ENCODE measurements around the gene CLSTN1.

The CLSTN1 gene

GRCh38 chr1:9852004-9852403 is 28.2 kb upstream of the CLSTN1 start:
- Histone ChIP-seq H3K4me1 (ENCODE audit: control insufficient read depth, insufficient read depth, low read length) (peaks cover 14% of the 10 kb centered on the region), H3K4me3 (ENCODE audit: insufficient read depth, low read depth, low read length) (no peak overlapping the region), H3K36me3 (ENCODE audit: control insufficient read depth, insufficient read depth, low read length) (no peaks in the 10 kb centered on the region), H3K9me3 (ENCODE audit: control insufficient read depth, low read length) (no peaks in the 10 kb centered on the region), H3K27ac (ENCODE audit: insufficient read depth, low read depth, low read length, poor library complexity, severe bottlenecking) (no peak overlapping the region), H3K27me3 (ENCODE audit: control insufficient read depth, insufficient read depth, low read length, poor library complexity, severe bottlenecking) (no peaks in the 10 kb centered on the region)
- WGBS, 2 experiments, result 95 to 96% methylated on average over 8 of the region's 8 CpGs

GRCh38 chr1:9850442-9851162 is 26.8 kb upstream of the CLSTN1 start:
- H3K4me3 ChIP-seq (ENCODE audit: insufficient read depth, low read depth, low read length), result no peak overlapping the region
- H3K4me1 ChIP-seq (ENCODE audit: control insufficient read depth, insufficient read depth, low read length), result peaks cover 22% of the 10 kb centered on the region
- H3K27me3 ChIP-seq (ENCODE audit: control insufficient read depth, insufficient read depth, low read length, poor library complexity, severe bottlenecking), result no peaks in the 10 kb centered on the region
- WGBS, 2 experiments, result 83 to 84% methylated on average over 18 of the region's 18 CpGs
- no peaks in the 10 kb centered on the region for H3K36me3 ChIP-seq (ENCODE audit: control insufficient read depth, insufficient read depth, low read length)
- no peak overlapping the region for H3K27ac ChIP-seq (ENCODE audit: insufficient read depth, low read depth, low read length, poor library complexity, severe bottlenecking)
- no peaks in the 10 kb centered on the region for H3K9me3 ChIP-seq (ENCODE audit: control insufficient read depth, low read length)

- Histone ChIP-seq H3K4me1 (ENCODE audit: control insufficient read depth, insufficient read depth, low read length) (peaks cover 22% of the 10 kb centered on the region), H3K4me3 (ENCODE audit: insufficient read depth, low read depth, low read length) (no peak overlapping the region), H3K9me3 (ENCODE audit: control insufficient read depth, low read length) (no peaks in the 10 kb centered on the region), H3K36me3 (ENCODE audit: control insufficient read depth, insufficient read depth, low read length) (no peaks in the 10 kb centered on the region), H3K27ac (ENCODE audit: insufficient read depth, low read depth, low read length, poor library complexity, severe bottlenecking) (no peak overlapping the region), H3K27me3 (ENCODE audit: control insufficient read depth, insufficient read depth, low read length, poor library complexity, severe bottlenecking) (no peaks in the 10 kb centered on the region)
- 89 to 92% methylated on average over 18 to 19 of the region's 20 CpGs for WGBS, 2 experiments
These were observed 26.1 kb upstream of the CLSTN1 start for GRCh38 chr1:9849691-9850441.

GRCh38 chr1:9848022-9848421 is 24.3 kb upstream of the CLSTN1 start:
- no peak overlapping the region for H3K4me3 ChIP-seq (ENCODE audit: insufficient read depth, low read depth, low read length)
- H3K27ac ChIP-seq (ENCODE audit: insufficient read depth, low read depth, low read length, poor library complexity, severe bottlenecking), result no peak overlapping the region
- WGBS, 2 experiments, result 80% methylated on average over 5 to 8 of the region's 8 CpGs
- peaks cover 22% of the 10 kb centered on the region for H3K4me1 ChIP-seq (ENCODE audit: control insufficient read depth, insufficient read depth, low read length)
- H3K9me3 ChIP-seq (ENCODE audit: control insufficient read depth, low read length), result no peaks in the 10 kb centered on the region
- H3K36me3 ChIP-seq (ENCODE audit: control insufficient read depth, insufficient read depth, low read length), result no peaks in the 10 kb centered on the region
- no peaks in the 10 kb centered on the region for H3K27me3 ChIP-seq (ENCODE audit: control insufficient read depth, insufficient read depth, low read length, poor library complexity, severe bottlenecking)

- Histone ChIP-seq H3K4me1 (ENCODE audit: control insufficient read depth, insufficient read depth, low read length) (peaks cover 16% of the 10 kb centered on the region), H3K9me3 (ENCODE audit: control insufficient read depth, low read length) (no peaks in the 10 kb centered on the region), H3K36me3 (ENCODE audit: control insufficient read depth, insufficient read depth, low read length) (no peaks in the 10 kb centered on the region), H3K27me3 (ENCODE audit: control insufficient read depth, insufficient read depth, low read length, poor library complexity, severe bottlenecking) (no peaks in the 10 kb centered on the region), H3K27ac (ENCODE audit: insufficient read depth, low read depth, low read length, poor library complexity, severe bottlenecking) (no peak overlapping the region), H3K4me3 (ENCODE audit: insufficient read depth, low read depth, low read length) (no peak overlapping the region)
- 83 to 91% methylated on average over 1 to 2 of the region's 2 CpGs for WGBS, 2 experiments
These were observed 23.5 kb upstream of the CLSTN1 start for GRCh38 chr1:9847269-9847668.

GRCh38 chr1:9846611-9847171 is 22.9 kb upstream of the CLSTN1 start:
- 41 to 43% methylated on average over 17 of the region's 17 CpGs for WGBS, 2 experiments
- H3K4me3 ChIP-seq (ENCODE audit: insufficient read depth, low read depth, low read length), result no peak overlapping the region
- no peaks in the 10 kb centered on the region for H3K27me3 ChIP-seq (ENCODE audit: control insufficient read depth, insufficient read depth, low read length, poor library complexity, severe bottlenecking)
- no peak overlapping the region for H3K27ac ChIP-seq (ENCODE audit: insufficient read depth, low read depth, low read length, poor library complexity, severe bottlenecking)
- H3K4me1 ChIP-seq (ENCODE audit: control insufficient read depth, insufficient read depth, low read length), result peaks cover 20% of the 10 kb centered on the region
- no peaks in the 10 kb centered on the region for H3K9me3 ChIP-seq (ENCODE audit: control insufficient read depth, low read length)
- no peaks in the 10 kb centered on the region for H3K36me3 ChIP-seq (ENCODE audit: control insufficient read depth, insufficient read depth, low read length)

- H3K36me3 ChIP-seq (ENCODE audit: control insufficient read depth, insufficient read depth, low read length), result no peaks in the 10 kb centered on the region
- H3K27ac ChIP-seq (ENCODE audit: insufficient read depth, low read depth, low read length, poor library complexity, severe bottlenecking), result no peak overlapping the region
- H3K9me3 ChIP-seq (ENCODE audit: control insufficient read depth, low read length), result no peaks in the 10 kb centered on the region
- H3K4me1 ChIP-seq (ENCODE audit: control insufficient read depth, insufficient read depth, low read length), result peaks cover 18% of the 10 kb centered on the region
- no peaks in the 10 kb centered on the region for H3K27me3 ChIP-seq (ENCODE audit: control insufficient read depth, insufficient read depth, low read length, poor library complexity, severe bottlenecking)
- no peak overlapping the region for H3K4me3 ChIP-seq (ENCODE audit: insufficient read depth, low read depth, low read length)
- WGBS, 2 experiments, result 87 to 92% methylated on average over 9 of the region's 9 CpGs
These were observed 22.1 kb upstream of the CLSTN1 start for GRCh38 chr1:9845914-9846313.

- Histone ChIP-seq H3K4me1 (ENCODE audit: control insufficient read depth, insufficient read depth, low read length) (peaks cover 14% of the 10 kb centered on the region), H3K27ac (ENCODE audit: insufficient read depth, low read depth, low read length, poor library complexity, severe bottlenecking) (no peak overlapping the region), H3K4me3 (ENCODE audit: insufficient read depth, low read depth, low read length) (no peak overlapping the region), H3K9me3 (ENCODE audit: control insufficient read depth, low read length) (no peaks in the 10 kb centered on the region), H3K27me3 (ENCODE audit: control insufficient read depth, insufficient read depth, low read length, poor library complexity, severe bottlenecking) (no peaks in the 10 kb centered on the region), H3K36me3 (ENCODE audit: control insufficient read depth, insufficient read depth, low read length) (no peaks in the 10 kb centered on the region)
- 89 to 91% methylated on average over 5 to 7 of the region's 7 CpGs for WGBS, 2 experiments
These were observed 21.0 kb upstream of the CLSTN1 start for GRCh38 chr1:9844756-9845155.

- H3K4me1 ChIP-seq (ENCODE audit: control insufficient read depth, insufficient read depth, low read length), result peaks cover 14% of the 10 kb centered on the region
- H3K36me3 ChIP-seq (ENCODE audit: control insufficient read depth, insufficient read depth, low read length), result no peaks in the 10 kb centered on the region
- H3K9me3 ChIP-seq (ENCODE audit: control insufficient read depth, low read length), result no peaks in the 10 kb centered on the region
- no peak overlapping the region for H3K27ac ChIP-seq (ENCODE audit: insufficient read depth, low read depth, low read length, poor library complexity, severe bottlenecking)
- H3K4me3 ChIP-seq (ENCODE audit: insufficient read depth, low read depth, low read length), result no peak overlapping the region
- WGBS, 2 experiments, result 90 to 92% methylated on average over 10 to 12 of the region's 12 CpGs
- H3K27me3 ChIP-seq (ENCODE audit: control insufficient read depth, insufficient read depth, low read length, poor library complexity, severe bottlenecking), result no peaks in the 10 kb centered on the region
These were observed 20.3 kb upstream of the CLSTN1 start for GRCh38 chr1:9844106-9844505.

- WGBS, 2 experiments, result 89 to 91% methylated on average over 7 of the region's 7 CpGs
- no peak overlapping the region for H3K4me3 ChIP-seq (ENCODE audit: insufficient read depth, low read depth, low read length)
- no peaks in the 10 kb centered on the region for H3K27me3 ChIP-seq (ENCODE audit: control insufficient read depth, insufficient read depth, low read length, poor library complexity, severe bottlenecking)
- H3K36me3 ChIP-seq (ENCODE audit: control insufficient read depth, insufficient read depth, low read length), result no peaks in the 10 kb centered on the region
- no peaks in the 10 kb centered on the region for H3K9me3 ChIP-seq (ENCODE audit: control insufficient read depth, low read length)
- H3K27ac ChIP-seq (ENCODE audit: insufficient read depth, low read depth, low read length, poor library complexity, severe bottlenecking), result no peak overlapping the region
- peaks cover 14% of the 10 kb centered on the region for H3K4me1 ChIP-seq (ENCODE audit: control insufficient read depth, insufficient read depth, low read length)
These were observed 19.8 kb upstream of the CLSTN1 start for GRCh38 chr1:9843576-9843945.
